Adrenal gland (tissue), 12 donors: ENCODE data around the gene TNS1. TPM values are rescaled to one million over a fixed set of nuclear protein-coding genes. Genes with fewer than 3 reads are reported as not detected.
A peak's percentile ranks its signal among the peaks of the same experiment; 100 is the strongest.

ENCODE experiments used
- DNase-seq, 7 donors: peaks; one replicate each; pipeline ENCODE4 v3.0.0-alpha.2; 2019 to 2020
- H3K27ac ChIP-seq, 5 donors: fragments of 200-600 bp; sonication (generic) in 4 of 5; 1 replicate in 3 of 5; 2 replicates in 2 of 5; pipeline versions ENCODE4 v1.5.1 to v1.8.0; 2016 to 2020; ENCODE audit warnings: mild to moderate bottlenecking in 1 of 5
- H3K27me3 ChIP-seq: fragments of 200-600 bp; 2 replicates; pipeline ENCODE4 v1.8.0; 2021
- H3K36me3 ChIP-seq, 2 donors: fragments of 200-600 bp; replicated peaks in 1 of 2; 1 replicate in 1 of 2; 2 replicates in 1 of 2; pipeline versions ENCODE4 v1.5.1 to v1.8.0; 2018 to 2022
- H3K4me1 ChIP-seq, 2 donors: fragments of 200-600 bp; replicated peaks in 1 of 2; 1 replicate in 1 of 2; 2 replicates in 1 of 2; pipeline versions ENCODE4 v1.5.1 to v1.8.0; 2018 to 2021
- H3K4me3 ChIP-seq, 4 donors: fragments of 200-600 bp; sonication (generic) in 3 of 4; one replicate each; pipeline ENCODE4 v1.5.1; 2016 to 2018
- H3K9me3 ChIP-seq, 3 donors: fragments of 200-600 bp; sonication (generic) in 1 of 3; replicated peaks in 1 of 3; 1 replicate in 2 of 3; 2 replicates in 1 of 3; pipeline versions ENCODE4 v1.5.1 to v1.8.0; 2016 to 2021
- CTCF ChIP-seq, 6 experiments: fragments of 450-650 bp in 4 of 6; fragments of 200-600 bp in 2 of 6; sonication (generic) in 1 of 6; IDR thresholded peaks; 1 replicate in 5 of 6; 2 replicates in 1 of 6; pipeline versions ENCODE4 v1.5.1 to v1.8.0; 2016 to 2021; ENCODE audit warnings: antibody characterized with exemption in 6 of 6, mild to moderate bottlenecking in 2 of 6, moderate library complexity in 1 of 6
- POLR2A ChIP-seq, 2 donors: fragments of 450-650 bp; IDR thresholded peaks; one replicate each; pipeline ENCODE4 v1.6.1; 2017; ENCODE audit warnings: antibody characterized with exemption in 2 of 2, mild to moderate bottlenecking in 2 of 2, moderate library complexity in 1 of 2
- WGBS, 4 donors: extraction: QIAGEN DNeasy Blood & Tissue Kit in 2 of 4; methylation state at CpG; one replicate each; pipeline versions ENCODE4 v1.1.5 to v1.1.7; 2013 to 2017; 5-methylcytosine and 5-hydroxymethylcytosine counted together
- intact Hi-C, 2 donors: fragments of 100-400 bp; cut with DNase I; formaldehyde crosslinking; loops; one replicate each; pipeline versions ENCODE4 v1.14.1 to v1.15.0; 2022 to 2023
- polyA plus RNA-seq, 3 donors: library from polyadenylated mRNA; stranded (reverse); fragments of 200-250 nt in 2 of 3; fragments of 350-450 nt in 1 of 3; fragmentation: Illumina TruSeq in 1 of 3; extraction: RNeasy Lipid Tissue Mini Kit (QIAGEN cat#74804) in 1 of 3; gene quantifications; one replicate each; pipeline ENCODE4 v1.2.3, GENCODE V29; 2013 to 2014
- total RNA-seq, 9 donors: library from RNA; depleted of rRNA in 4 of 9; stranded (reverse); fragments of >200 nt in 4 of 9; fragments of 120-200 nt in 1 of 9; fragmentation: NEBNext Ultra II Directional in 1 of 9; extraction: Animal tissue kit (Norgen Biotek cat#: 25700) in 1 of 9; gene quantifications; one replicate each; pipeline versions ENCODE4 v1.1.0 to v1.2.4, GENCODE V29; 2013 to 2023
- donor health status: healthy with polysubstance abuse.
- donor health status: Bipolar disorder and iron deficiency.
- donor health status: DM: yes; HTN: yes; CAD: no.
- donor health status: DM: no; HTN: no; CAD: no.
- donor health status: DM: no; HTN: no; CAD: no.
- donor health status: DM: yes; HTN: yes; CAD: no.

The TNS1 gene
- total and polyA plus RNA-seq, 12 donors = 34.1 to 341 (median 252) TPM

GRCh38 chr2:217834744-217835513 is 167.9 kb downstream of the TNS1 start:
- Histone ChIP-seq H3K36me3 (peaks cover 0 to 73% of the 10 kb centered on the region in 2 donors), H3K27me3 (no peaks in the 10 kb centered on the region), H3K4me1 (peaks cover 12 to 59% of the 10 kb centered on the region in 2 donors), H3K9me3 (no peaks in the 10 kb centered on the region), H3K4me3 (no peak overlapping the region), H3K27ac (peak overlapping the region in 4 of 5 donors; percentile 17 to 91 (median 54))
- WGBS, 4 donors = 90 to 95% (median 92%) methylated on average over 11 of the region's 11 CpGs
- DNase-seq = no peak
- no peak for TF ChIP-seq POLR2A (IDR thresholded peaks at IDR 0.05)
- TF ChIP-seq CTCF (IDR thresholded peaks at IDR 0.05) = no peak
- intact Hi-C loops = no loop called here

- DNase-seq = peak in 5 of 7 donors; percentile 59 to 79 (median 66)
- no peak overlapping the region for H3K4me3 ChIP-seq
- intact Hi-C loops = no loop called here
- peaks cover 0 to 73% of the 10 kb centered on the region in 2 donors for H3K36me3 ChIP-seq
- no peak for TF ChIP-seq POLR2A (IDR thresholded peaks at IDR 0.05)
- TF ChIP-seq CTCF (IDR thresholded peaks at IDR 0.05) = no peak
- H3K27me3 ChIP-seq = no peaks in the 10 kb centered on the region
- peak overlapping the region in 4 of 5 donors; percentile 17 to 91 (median 54) for H3K27ac ChIP-seq
- no peaks in the 10 kb centered on the region for H3K9me3 ChIP-seq
- peaks cover 12 to 60% of the 10 kb centered on the region in 2 donors for H3K4me1 ChIP-seq
- WGBS, 4 donors = 70 to 78% (median 74%) methylated on average over 3 of the region's 3 CpGs
These were observed 168.7 kb downstream of the TNS1 start for GRCh38 chr2:217834057-217834620.

- TF ChIP-seq CTCF (IDR thresholded peaks at IDR 0.05) (no peak), POLR2A (IDR thresholded peaks at IDR 0.05) (no peak)
- peaks cover 0 to 77% of the 10 kb centered on the region in 2 donors for H3K36me3 ChIP-seq
- H3K4me3 ChIP-seq = no peak overlapping the region
- no peaks in the 10 kb centered on the region for H3K27me3 ChIP-seq
- peaks cover 17 to 62% of the 10 kb centered on the region in 2 donors for H3K4me1 ChIP-seq
- no peak for DNase-seq
- peak overlapping the region in 3 of 5 donors; percentile 64 to 91 (median 69) for H3K27ac ChIP-seq
- 92 to 96% (median 93%) methylated on average over 8 of the region's 8 CpGs for WGBS, 4 donors
- no peaks in the 10 kb centered on the region for H3K9me3 ChIP-seq
- intact Hi-C loops = no loop called here
These were observed 169.4 kb downstream of the TNS1 start for GRCh38 chr2:217833439-217833838.

GRCh38 chr2:217832987-217833386 is 169.8 kb downstream of the TNS1 start:
- no peak for TF ChIP-seq POLR2A (IDR thresholded peaks at IDR 0.05)
- TF ChIP-seq CTCF (IDR thresholded peaks at IDR 0.05) = no peak
- 87 to 91% (median 89%) methylated on average over 15 of the region's 15 CpGs for WGBS, 4 donors
- H3K9me3 ChIP-seq = no peaks in the 10 kb centered on the region
- H3K4me3 ChIP-seq = no peak overlapping the region
- no peak for DNase-seq
- H3K27ac ChIP-seq = peak overlapping the region in 3 of 5 donors; percentile 64 to 91 (median 69)
- intact Hi-C loops = no loop called here
- H3K27me3 ChIP-seq = no peaks in the 10 kb centered on the region
- peaks cover 0 to 82% of the 10 kb centered on the region in 2 donors for H3K36me3 ChIP-seq
- peaks cover 21 to 62% of the 10 kb centered on the region in 2 donors for H3K4me1 ChIP-seq
